ENCODE results near the gene CDH13.

DNA sequence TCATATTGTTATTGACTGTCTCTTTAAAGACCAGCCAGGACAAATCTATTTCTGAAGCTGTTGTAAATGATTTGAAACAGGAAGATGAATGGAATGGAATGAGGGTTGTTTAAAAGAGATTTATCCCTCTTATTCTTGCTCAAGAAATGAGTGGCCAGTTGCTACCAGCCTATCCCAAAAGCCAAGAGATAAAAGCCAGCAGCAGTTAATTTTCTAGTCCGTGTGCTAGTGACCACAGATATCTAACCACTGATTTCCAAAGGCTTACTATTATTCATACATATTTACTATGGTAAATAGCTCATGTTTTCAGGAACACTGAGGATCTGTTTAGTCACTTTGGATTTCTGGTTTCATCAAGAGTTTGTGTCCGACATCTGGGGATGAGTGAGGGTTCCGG is 105.7 kb downstream of the CDH13 start:
- TF ChIP-seq POLR2AphosphoS5 (IDR thresholded peaks at IDR 0.05; ENCODE audit: borderline replicate concordance, low read depth, low read length) = no peak
- TF ChIP-seq EZH2 (IDR thresholded peaks at IDR 0.05) = no peak

Measured in SK-N-MC (cell line).